H1 (cell line): ENCODE measurements around the gene KIAA0319L.

Source experiments
- BRCA1 ChIP-seq: IDR thresholded peaks from 2 replicates; pipeline ENCODE4 v1.6.1; 2012; ENCODE audit warnings: low read depth, low read length, improper control_type of control experiment
- CBX8 ChIP-seq: fragments of 300-800, 300-1000 bp; sonication (generic); IDR thresholded peaks from 2 replicates; pipeline ENCODE4 v1.7.1; 2016; ENCODE audit warnings: low read depth, low read length, borderline replicate concordance
- CHD1 ChIP-seq: IDR thresholded peaks from 2 replicates; pipeline ENCODE4 v1.6.1; 2012; ENCODE audit warnings: low read depth, low read length, improper control_type of control experiment
- EP300 ChIP-seq, 2 experiments: IDR thresholded peaks; 1 replicate in 1 of 2; 2 replicates in 1 of 2; pipeline ENCODE4 v1.6.1; 2011 to 2012; ENCODE audit warnings: low read depth in 2 of 2, low read length in 2 of 2, mild to moderate bottlenecking in 2 of 2, borderline replicate concordance in 1 of 2, inconsistent platforms in 1 of 2, moderate library complexity in 1 of 2
- EZH2 ChIP-seq: fragments of 200-600 bp; sonication (generic); IDR thresholded peaks from 2 replicates; pipeline ENCODE4 v1.7.1; 2012; ENCODE audit warnings: low read depth, mild to moderate bottlenecking, moderate library complexity, low read length, inconsistent platforms; ENCODE audit not compliant: severe bottlenecking
- HDAC2 ChIP-seq, 2 experiments: fragments of 300-600 bp in 1 of 2; sonication (generic) in 1 of 2; IDR thresholded peaks; 2 replicates each; pipeline ENCODE4 v1.6.1; 2011 to 2012; ENCODE audit warnings: low read depth in 2 of 2, low read length in 2 of 2, mild to moderate bottlenecking in 2 of 2, moderate library complexity in 2 of 2, borderline replicate concordance in 1 of 2, inconsistent platforms in 1 of 2
- KDM5A ChIP-seq: fragments of 200-600 bp; IDR thresholded peaks from 2 replicates; pipeline ENCODE4 v1.7.1; 2012; ENCODE audit warnings: mild to moderate bottlenecking, low read length, inconsistent platforms, mixed read lengths
- RFX5 ChIP-seq: IDR thresholded peaks from 2 replicates; pipeline ENCODE4 v1.6.1; 2011; ENCODE audit warnings: low read depth, low read length, improper control_type of control experiment, borderline replicate concordance
- SIN3A ChIP-seq, 2 experiments: IDR thresholded peaks in 1 of 2; conservative IDR thresholded peaks in 1 of 2; 2 replicates each; pipeline ENCODE4 v1.6.1; 2011 to 2012; ENCODE audit warnings: low read length in 2 of 2, improper control_type of control experiment in 1 of 2, low read depth in 1 of 2, mild to moderate bottlenecking in 1 of 2
- YY1 ChIP-seq: IDR thresholded peaks from 2 replicates; pipeline ENCODE4 v1.6.1; 2011; ENCODE audit warnings: low read depth, mild to moderate bottlenecking, low read length
- TF ChIP-seq, protein P1 (sequence below), 3 experiments: IDR thresholded peaks; 1 replicate in 2 of 3; 2 replicates in 1 of 3; pipeline versions ENCODE4 v1.5.1 to v1.6.1; 2011; ENCODE audit warnings: low read length in 3 of 3, mild to moderate bottlenecking in 3 of 3, inconsistent platforms in 2 of 3, low read depth in 1 of 3, moderate library complexity in 1 of 3; ENCODE audit not compliant: insufficient read depth in 1 of 3; ENCODE audit errors: control extremely low read depth in 1 of 3
- TF ChIP-seq, protein P2 (sequence below): IDR thresholded peaks from 2 replicates; pipeline ENCODE4 v1.6.1; 2012; ENCODE audit warnings: inconsistent platforms
- TF ChIP-seq, protein P3 (sequence below): IDR thresholded peaks from 2 replicates; pipeline ENCODE4 v1.6.1; 2011; ENCODE audit warnings: low read depth, mild to moderate bottlenecking, low read length; ENCODE audit not compliant: insufficient read depth
- TF ChIP-seq, protein P4 (sequence below): IDR thresholded peaks from 2 replicates; pipeline ENCODE4 v1.6.1; 2011; ENCODE audit warnings: low read length, improper control_type of control experiment

DNA sequence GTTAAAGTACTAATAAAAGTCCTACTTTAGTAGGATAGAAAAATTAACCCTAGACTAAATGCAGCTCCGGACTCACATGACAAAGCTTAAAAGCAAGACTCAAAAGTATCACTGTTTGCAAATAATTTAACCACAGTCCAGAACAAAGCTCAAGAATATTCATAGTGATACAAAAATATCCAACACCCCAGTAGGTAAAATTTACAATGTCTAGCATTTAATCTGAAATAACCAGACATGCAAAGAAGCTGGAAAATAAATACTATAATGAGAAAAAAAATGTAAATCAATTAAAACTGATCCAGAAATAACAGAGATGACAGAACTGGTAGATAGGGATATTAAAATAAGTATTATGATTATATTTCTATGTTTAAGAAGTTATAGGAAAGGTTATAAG, 67.0 kb downstream of the KIAA0319L start:
- TF ChIP-seq CBX8 (no peak), YY1 (no peak), KDM5A (no peak), HDAC2 (IDR thresholded peaks at IDR 0.05; ENCODE audit: borderline replicate concordance in 1 of 2, low read depth in 2 of 2, low read length in 2 of 2) (no peak), SIN3A (conservative IDR thresholded peaks at IDR 0.05 in 1 of 2, IDR thresholded peaks at IDR 0.05 in 1 of 2; ENCODE audit: low read depth in 1 of 2, low read length in 2 of 2) (no peak), RFX5 (no peak), EZH2 (no peak), BRCA1 (no peak), EP300 (IDR thresholded peaks at IDR 0.05; ENCODE audit: borderline replicate concordance in 1 of 2, low read depth in 2 of 2, low read length in 2 of 2) (no peak), CHD1 (no peak)
- TF ChIP-seq, protein P1, sequence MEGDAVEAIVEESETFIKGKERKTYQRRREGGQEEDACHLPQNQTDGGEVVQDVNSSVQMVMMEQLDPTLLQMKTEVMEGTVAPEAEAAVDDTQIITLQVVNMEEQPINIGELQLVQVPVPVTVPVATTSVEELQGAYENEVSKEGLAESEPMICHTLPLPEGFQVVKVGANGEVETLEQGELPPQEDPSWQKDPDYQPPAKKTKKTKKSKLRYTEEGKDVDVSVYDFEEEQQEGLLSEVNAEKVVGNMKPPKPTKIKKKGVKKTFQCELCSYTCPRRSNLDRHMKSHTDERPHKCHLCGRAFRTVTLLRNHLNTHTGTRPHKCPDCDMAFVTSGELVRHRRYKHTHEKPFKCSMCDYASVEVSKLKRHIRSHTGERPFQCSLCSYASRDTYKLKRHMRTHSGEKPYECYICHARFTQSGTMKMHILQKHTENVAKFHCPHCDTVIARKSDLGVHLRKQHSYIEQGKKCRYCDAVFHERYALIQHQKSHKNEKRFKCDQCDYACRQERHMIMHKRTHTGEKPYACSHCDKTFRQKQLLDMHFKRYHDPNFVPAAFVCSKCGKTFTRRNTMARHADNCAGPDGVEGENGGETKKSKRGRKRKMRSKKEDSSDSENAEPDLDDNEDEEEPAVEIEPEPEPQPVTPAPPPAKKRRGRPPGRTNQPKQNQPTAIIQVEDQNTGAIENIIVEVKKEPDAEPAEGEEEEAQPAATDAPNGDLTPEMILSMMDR (IDR thresholded peaks at IDR 0.05; ENCODE audit: control extremely low read depth in 1 of 3, insufficient read depth in 1 of 3, low read depth in 1 of 3, low read length in 3 of 3): no peak
- TF ChIP-seq, protein P2, sequence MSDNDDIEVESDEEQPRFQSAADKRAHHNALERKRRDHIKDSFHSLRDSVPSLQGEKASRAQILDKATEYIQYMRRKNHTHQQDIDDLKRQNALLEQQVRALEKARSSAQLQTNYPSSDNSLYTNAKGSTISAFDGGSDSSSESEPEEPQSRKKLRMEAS: no peak
- TF ChIP-seq, protein P3, sequence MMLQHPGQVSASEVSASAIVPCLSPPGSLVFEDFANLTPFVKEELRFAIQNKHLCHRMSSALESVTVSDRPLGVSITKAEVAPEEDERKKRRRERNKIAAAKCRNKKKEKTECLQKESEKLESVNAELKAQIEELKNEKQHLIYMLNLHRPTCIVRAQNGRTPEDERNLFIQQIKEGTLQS: no peak
- TF ChIP-seq, protein P4, sequence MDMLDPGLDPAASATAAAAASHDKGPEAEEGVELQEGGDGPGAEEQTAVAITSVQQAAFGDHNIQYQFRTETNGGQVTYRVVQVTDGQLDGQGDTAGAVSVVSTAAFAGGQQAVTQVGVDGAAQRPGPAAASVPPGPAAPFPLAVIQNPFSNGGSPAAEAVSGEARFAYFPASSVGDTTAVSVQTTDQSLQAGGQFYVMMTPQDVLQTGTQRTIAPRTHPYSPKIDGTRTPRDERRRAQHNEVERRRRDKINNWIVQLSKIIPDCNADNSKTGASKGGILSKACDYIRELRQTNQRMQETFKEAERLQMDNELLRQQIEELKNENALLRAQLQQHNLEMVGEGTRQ: no peak
